ENCODE results near the gene RAB17. TPM values are rescaled to one million over a fixed set of nuclear protein-coding genes. Genes with fewer than 3 reads are reported as not detected.

Gene RAB17
- polyA plus RNA-seq, 1 experiment: 0.10 TPM

- no peak overlapping the region for H3K27ac ChIP-seq (ENCODE audit: low read depth, low read length)
- no peak for DNase-seq (ENCODE audit: low read depth, low spot score)
- no peaks in the 10 kb centered on the region for H3K27me3 ChIP-seq (ENCODE audit: control insufficient read depth, insufficient read depth, low read length)
- no peaks in the 10 kb centered on the region; the same call in 1 of the 2 replicates for H3K9me3 ChIP-seq (ENCODE audit: control insufficient read depth, insufficient read depth, low read length)
- POLR2A ChIA-PET: no interaction called here
- TF ChIP-seq CTCF (IDR thresholded peaks at IDR 0.05; ENCODE audit: low read depth, low read length): no peak
- H3K4me3 ChIP-seq (ENCODE audit: low read depth, low read length): no peak overlapping the region
- CTCF ChIA-PET: no interaction called here
These were observed 53.9 kb downstream of the RAB17 start for GRCh38 chr2:237536617-237537016.

GRCh38 chr2:237536083-237536415 is 54.5 kb downstream of the RAB17 start:
- POLR2A ChIA-PET: no interaction called here
- CTCF ChIA-PET: interaction anchor here (2.1 kb wide), 1 partner anchor 36 kb away, joined by 10 read pairs; no protein-coding TSS in a partner anchor
- H3K9me3 ChIP-seq (ENCODE audit: control insufficient read depth, insufficient read depth, low read length): no peaks in the 10 kb centered on the region; the same call in 1 of the 2 replicates
- no peak for TF ChIP-seq CTCF (IDR thresholded peaks at IDR 0.05; ENCODE audit: low read depth, low read length)
- no peak for DNase-seq (ENCODE audit: low read depth, low spot score)
- H3K27me3 ChIP-seq (ENCODE audit: control insufficient read depth, insufficient read depth, low read length): no peaks in the 10 kb centered on the region
- no peak overlapping the region for H3K4me3 ChIP-seq (ENCODE audit: low read depth, low read length)
- H3K27ac ChIP-seq (ENCODE audit: low read depth, low read length): no peak overlapping the region

GRCh38 chr2:237535385-237536082 is 55.0 kb downstream of the RAB17 start:
- DNase-seq (ENCODE audit: low read depth, low spot score): no peak
- Histone ChIP-seq H3K27ac (ENCODE audit: low read depth, low read length) (no peak overlapping the region), H3K4me3 (ENCODE audit: low read depth, low read length) (no peak overlapping the region), H3K9me3 (ENCODE audit: control insufficient read depth, insufficient read depth, low read length) (no peaks in the 10 kb centered on the region; the same call in 1 of the 2 replicates), H3K27me3 (ENCODE audit: control insufficient read depth, insufficient read depth, low read length) (no peaks in the 10 kb centered on the region)
- no peak for TF ChIP-seq CTCF (IDR thresholded peaks at IDR 0.05; ENCODE audit: low read depth, low read length)
- ChIA-PET POLR2A (no interaction called here), CTCF (interaction anchor here (2.1 kb wide), 1 partner anchor 36 kb away, joined by 10 read pairs; no protein-coding TSS in a partner anchor)

- no peak for DNase-seq (ENCODE audit: low read depth, low spot score)
- POLR2A ChIA-PET: no interaction called here
- TF ChIP-seq CTCF (IDR thresholded peaks at IDR 0.05; ENCODE audit: low read depth, low read length): no peak
- CTCF ChIA-PET: interaction anchor here (2.1 to 5.2 kb wide), 2 partner anchors 22 to 38 kb away, joined by 10 to 39 read pairs; no protein-coding TSS in a partner anchor
- H3K27me3 ChIP-seq (ENCODE audit: control insufficient read depth, insufficient read depth, low read length): no peaks in the 10 kb centered on the region
- H3K27ac ChIP-seq (ENCODE audit: low read depth, low read length): no peak overlapping the region
- H3K9me3 ChIP-seq (ENCODE audit: control insufficient read depth, insufficient read depth, low read length): no peaks in the 10 kb centered on the region; the same call in 1 of the 2 replicates
- H3K4me3 ChIP-seq (ENCODE audit: low read depth, low read length): no peak overlapping the region
These were observed 56.2 kb downstream of the RAB17 start for GRCh38 chr2:237534380-237534779.

DNA sequence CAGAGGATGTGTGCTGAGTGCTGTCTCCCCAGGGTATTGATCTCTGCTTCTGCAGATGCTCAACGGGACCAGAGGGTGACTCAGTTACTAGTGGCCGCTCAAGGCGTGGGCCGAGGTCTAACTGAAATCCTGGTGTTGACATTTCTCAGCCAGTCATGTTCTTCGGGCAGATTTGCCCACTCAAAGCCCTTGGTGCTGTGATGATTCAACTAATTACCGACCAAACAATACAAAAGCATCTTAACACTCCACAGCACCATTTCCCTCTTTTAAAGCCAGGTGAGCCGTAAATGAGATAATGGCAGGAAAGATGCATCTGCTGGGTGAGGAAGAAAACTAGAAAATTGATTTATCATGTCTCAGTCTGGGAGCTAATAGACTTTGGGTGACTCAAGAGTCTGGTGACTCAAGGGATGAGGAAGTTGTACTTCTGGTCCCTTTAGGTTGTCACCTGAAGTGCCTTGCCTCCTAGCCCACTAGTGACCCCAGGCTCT is 56.8 kb downstream of the RAB17 start:
- no peak overlapping the region for H3K4me3 ChIP-seq (ENCODE audit: low read depth, low read length)
- no peak overlapping the region for H3K27ac ChIP-seq (ENCODE audit: low read depth, low read length)
- no peak for TF ChIP-seq CTCF (IDR thresholded peaks at IDR 0.05; ENCODE audit: low read depth, low read length)
- POLR2A ChIA-PET: interaction anchor here (0.6 kb wide), 2 partner anchors 47 to 1063 kb away, joined by 3 to 4 read pairs; no protein-coding TSS in a partner anchor
- DNase-seq (ENCODE audit: low read depth, low spot score): no peak
- CTCF ChIA-PET: interaction anchor here (2.1 to 5.2 kb wide), 2 partner anchors 21 to 38 kb away, joined by 10 to 39 read pairs; no protein-coding TSS in a partner anchor
- no peaks in the 10 kb centered on the region for H3K27me3 ChIP-seq (ENCODE audit: control insufficient read depth, insufficient read depth, low read length)
- H3K9me3 ChIP-seq (ENCODE audit: control insufficient read depth, insufficient read depth, low read length): no peaks in the 10 kb centered on the region; the same call in 1 of the 2 replicates

Data from AG04450 (cell line).